ENCODE results near the gene NMNAT2. TPM values are rescaled to one million over a fixed set of nuclear protein-coding genes. Genes with fewer than 3 reads are reported as not detected.

Gene NMNAT2
- polyA plus RNA-seq, 1 experiment, result 2.1 TPM

GRCh38 chr1:183238071-183238470 lies 180.1 kb downstream of the NMNAT2 start:
- no peak for TF ChIP-seq CTCF (IDR thresholded peaks at IDR 0.05; ENCODE audit: insufficient read depth, low read depth, low read length)
- H3K4me3 ChIP-seq (ENCODE audit: low read depth, low read length), result no peak overlapping the region
- no peaks in the 10 kb centered on the region for H3K27me3 ChIP-seq (ENCODE audit: control insufficient read depth, insufficient read depth, low read length)
- DNase-seq (ENCODE audit: low read depth), result peak; percentile 31
- no peaks in the 10 kb centered on the region for H3K36me3 ChIP-seq (ENCODE audit: control insufficient read depth, insufficient read depth, low read length)
- CTCF ChIA-PET, result interaction anchor here (1.0 to 7.1 kb wide), 6 partner anchors 11 to 96 kb away, joined by 3 to 36 read pairs (median 4); no protein-coding TSS in a partner anchor
- POLR2A ChIA-PET, result no interaction called here

GRCh38 chr1:183237046-183237445 lies 181.1 kb downstream of the NMNAT2 start:
- Histone ChIP-seq H3K4me3 (ENCODE audit: low read depth, low read length) (no peak overlapping the region), H3K36me3 (ENCODE audit: control insufficient read depth, insufficient read depth, low read length) (no peaks in the 10 kb centered on the region), H3K27me3 (ENCODE audit: control insufficient read depth, insufficient read depth, low read length) (no peaks in the 10 kb centered on the region)
- POLR2A ChIA-PET, result no interaction called here
- DNase-seq (ENCODE audit: low read depth), result no peak
- TF ChIP-seq CTCF (IDR thresholded peaks at IDR 0.05; ENCODE audit: insufficient read depth, low read depth, low read length), result no peak
- CTCF ChIA-PET, result interaction anchor here (1.2 to 2.4 kb wide), 2 partner anchors 10 to 39 kb away, joined by 3 to 6 read pairs; no protein-coding TSS in a partner anchor

- DNase-seq (ENCODE audit: low read depth), result no peak
- POLR2A ChIA-PET, result no interaction called here
- no peaks in the 10 kb centered on the region for H3K36me3 ChIP-seq (ENCODE audit: control insufficient read depth, insufficient read depth, low read length)
- H3K27me3 ChIP-seq (ENCODE audit: control insufficient read depth, insufficient read depth, low read length), result no peaks in the 10 kb centered on the region
- TF ChIP-seq CTCF (IDR thresholded peaks at IDR 0.05; ENCODE audit: insufficient read depth, low read depth, low read length), result no peak
- CTCF ChIA-PET, result interaction anchor here (2.4 kb wide), 1 partner anchor 9 kb away, joined by 6 read pairs; no protein-coding TSS in a partner anchor
- H3K4me3 ChIP-seq (ENCODE audit: low read depth, low read length), result no peak overlapping the region
These were observed 181.9 kb downstream of the NMNAT2 start for GRCh38 chr1:183236158-183236725.

GRCh38 chr1:183235503-183235902 lies 182.7 kb downstream of the NMNAT2 start:
- DNase-seq (ENCODE audit: low read depth), result no peak
- Histone ChIP-seq H3K36me3 (ENCODE audit: control insufficient read depth, insufficient read depth, low read length) (no peaks in the 10 kb centered on the region), H3K27me3 (ENCODE audit: control insufficient read depth, insufficient read depth, low read length) (no peaks in the 10 kb centered on the region), H3K4me3 (ENCODE audit: low read depth, low read length) (peak overlapping the region; percentile 27)
- ChIA-PET POLR2A (no interaction called here), CTCF (interaction anchor here (0.9 to 1.7 kb wide), 20 partner anchors 9 to 274 kb away, joined by 3 to 9 read pairs (median 4); no protein-coding TSS in a partner anchor)
- TF ChIP-seq CTCF (IDR thresholded peaks at IDR 0.05; ENCODE audit: insufficient read depth, low read depth, low read length), result no peak

- CTCF ChIA-PET, result interaction anchor here (0.7 to 1.7 kb wide), 28 partner anchors 9 to 274 kb away, joined by 3 to 9 read pairs (median 4); partner anchors contain the start of gene LAMC2
- peak; percentile 82 for TF ChIP-seq CTCF (IDR thresholded peaks at IDR 0.05; ENCODE audit: insufficient read depth, low read depth, low read length)
These were observed 183.3 kb downstream of the NMNAT2 start for GRCh38 chr1:183234660-183235476.

More at GRCh38 chr1:183234660-183235476, 183.3 kb downstream of the NMNAT2 start:
- H3K27me3 ChIP-seq (ENCODE audit: control insufficient read depth, insufficient read depth, low read length), result no peaks in the 10 kb centered on the region
- H3K36me3 ChIP-seq (ENCODE audit: control insufficient read depth, insufficient read depth, low read length), result no peaks in the 10 kb centered on the region
- peak overlapping the region; percentile 27 for H3K4me3 ChIP-seq (ENCODE audit: low read depth, low read length)
- POLR2A ChIA-PET, result interaction anchor here (0.7 kb wide), 2 partner anchors 9 to 38 kb away, joined by 3 read pairs; no protein-coding TSS in a partner anchor
- DNase-seq (ENCODE audit: low read depth), result peak; percentile 95
